Adrenal gland (tissue), 5 donors: Measurements from ENCODE around the gene PNKP.

Experiments used
- CTCF ChIP-seq, 6 experiments: fragments of 450-650 bp in 4 of 6; fragments of 200-600 bp in 2 of 6; sonication (generic) in 1 of 6; IDR thresholded peaks; 1 replicate in 5 of 6; 2 replicates in 1 of 6; pipeline versions ENCODE4 v1.5.1 to v1.8.0; 2016 to 2021; ENCODE audit warnings: antibody characterized with exemption in 6 of 6, mild to moderate bottlenecking in 2 of 6, moderate library complexity in 1 of 6
- POLR2A ChIP-seq, 2 donors: fragments of 450-650 bp; IDR thresholded peaks; one replicate each; pipeline ENCODE4 v1.6.1; 2017; ENCODE audit warnings: antibody characterized with exemption in 2 of 2, mild to moderate bottlenecking in 2 of 2, moderate library complexity in 1 of 2
- donor health status: DM: no; HTN: no; CAD: no.

GRCh38 chr19:49850487-49851342 is 16.7 kb downstream of the PNKP start, which contains the start of gene PTOV1:
- TF ChIP-seq POLR2A (IDR thresholded peaks at IDR 0.05) (peak; percentile 53 to 64), CTCF (IDR thresholded peaks at IDR 0.05) (peak in 1 of 6 experiments; percentile 10)
